HepG2 (cell line): Measurements from ENCODE around the gene ASMT. TPM values are rescaled to one million over a fixed set of nuclear protein-coding genes. Genes with fewer than 3 reads are reported as not detected.

ENCODE experiments used
- BRD4 ChIP-seq: sonication (generic); formaldehyde crosslinking; IDR thresholded peaks from 2 replicates; pipeline ENCODE4 v1.4.0; 2020; ENCODE audit warnings: missing genetic modification reagents
- CREM ChIP-seq, 2 experiments: sonication (generic) in 1 of 2; formaldehyde crosslinking in 1 of 2; IDR thresholded peaks; 2 replicates each; pipeline versions ENCODE4 v1.4.0 to v1.6.1; 2016 to 2020; ENCODE audit warnings: antibody characterized with exemption in 1 of 2, mild to moderate bottlenecking in 1 of 2, missing genetic modification reagents in 1 of 2
- KLF12 ChIP-seq: sonication (generic); formaldehyde crosslinking; IDR thresholded peaks from 2 replicates; pipeline ENCODE4 v1.4.0; 2020; ENCODE audit warnings: missing genetic modification reagents, borderline replicate concordance
- NAIF1 ChIP-seq: sonication (generic); formaldehyde crosslinking; IDR thresholded peaks from 2 replicates; pipeline ENCODE4 v1.5.0; 2020; ENCODE audit warnings: mild to moderate bottlenecking, missing genetic modification reagents, borderline replicate concordance
- POLR2G ChIP-seq: fragments of 200-400 bp; formaldehyde crosslinking; IDR thresholded peaks from 2 replicates; pipeline ENCODE4 v1.6.1; 2018; ENCODE audit warnings: mild to moderate bottlenecking, low read depth, low read length, moderate library complexity
- RBFOX2 ChIP-seq: fragments of 200-400 bp; formaldehyde crosslinking; IDR thresholded peaks from 2 replicates; pipeline ENCODE4 v1.6.1; 2017; ENCODE audit warnings: low read depth, mild to moderate bottlenecking, low read length
- SP5 ChIP-seq: IDR thresholded peaks from 2 replicates; pipeline ENCODE4 v1.6.1; 2016; ENCODE audit warnings: low read depth, borderline replicate concordance
- SRF ChIP-seq: IDR thresholded peaks from 2 replicates; pipeline ENCODE4 v1.6.1; 2011; ENCODE audit warnings: mild to moderate bottlenecking, low read depth, low read length, moderate library complexity
- TEAD2 ChIP-seq: sonication (generic); formaldehyde crosslinking; IDR thresholded peaks from 2 replicates; pipeline ENCODE4 v1.9.0; 2021; ENCODE audit warnings: missing genetic modification reagents
- ZBTB3 ChIP-seq: sonication (generic); formaldehyde crosslinking; IDR thresholded peaks from 2 replicates; pipeline ENCODE4 v1.4.0; 2020; ENCODE audit warnings: low read depth, mild to moderate bottlenecking, moderate library complexity, missing genetic modification reagents, borderline replicate concordance
- ZFP36L1 ChIP-seq: sonication (generic); formaldehyde crosslinking; IDR thresholded peaks from 2 replicates; pipeline ENCODE4 v1.8.0; 2022; ENCODE audit warnings: mild to moderate bottlenecking, missing genetic modification reagents, moderate library complexity
- ZFP41 ChIP-seq: sonication (generic); formaldehyde crosslinking; IDR thresholded peaks from 2 replicates; pipeline ENCODE4 v1.4.0; 2020; ENCODE audit warnings: mild to moderate bottlenecking, missing genetic modification reagents, borderline replicate concordance
- ZNF225 ChIP-seq: sonication (generic); formaldehyde crosslinking; IDR thresholded peaks from 2 replicates; pipeline ENCODE4 v1.4.0; 2020; ENCODE audit warnings: mild to moderate bottlenecking, missing genetic modification reagents
- ZNF317 ChIP-seq: sonication (generic); formaldehyde crosslinking; IDR thresholded peaks from 2 replicates; pipeline ENCODE4 v1.5.0; 2020; ENCODE audit warnings: mild to moderate bottlenecking, missing genetic modification reagents
- ZNF326 ChIP-seq: sonication (generic); formaldehyde crosslinking; IDR thresholded peaks from 2 replicates; pipeline ENCODE4 v1.4.0; 2020; ENCODE audit warnings: missing genetic modification reagents, borderline replicate concordance
- ZNF335 ChIP-seq: sonication (generic); formaldehyde crosslinking; IDR thresholded peaks from 2 replicates; pipeline ENCODE4 v1.4.0; 2020; ENCODE audit warnings: missing genetic modification reagents
- ZNF34 ChIP-seq: sonication (generic); formaldehyde crosslinking; IDR thresholded peaks from 2 replicates; pipeline ENCODE4 v1.4.0; 2020; ENCODE audit warnings: mild to moderate bottlenecking, missing genetic modification reagents, borderline replicate concordance
- ZNF660 ChIP-seq: sonication (generic); formaldehyde crosslinking; IDR thresholded peaks from 2 replicates; pipeline ENCODE4 v1.5.1; 2020; ENCODE audit warnings: mild to moderate bottlenecking, low read depth, missing genetic modification reagents, borderline replicate concordance
- ZNF747 ChIP-seq: sonication (generic); formaldehyde crosslinking; IDR thresholded peaks from 2 replicates; pipeline ENCODE4 v1.8.1; 2023; ENCODE audit warnings: missing genetic modification reagents, mild to moderate bottlenecking, borderline replicate concordance
- ZNF776 ChIP-seq: sonication (generic); formaldehyde crosslinking; IDR thresholded peaks from 2 replicates; pipeline ENCODE4 v1.4.0; 2020; ENCODE audit warnings: mild to moderate bottlenecking, missing genetic modification reagents
- polyA plus RNA-seq, 8 experiments: library from polyadenylated mRNA; depleted of rRNA in 3 of 8; stranded (reverse) in 7 of 8; unstranded in 1 of 8; fragments of >200 nt; fragmentation: Illumina TruSeq in 4 of 8; extraction: Trizol in 4 of 8; gene quantifications; 2 replicates each; pipeline versions ENCODE4 v1.2.1 to v1.2.3, GENCODE V29; 2011 to 2016; ENCODE audit warnings: low read depth in 4 of 8, missing spikeins in 1 of 8, mixed read lengths in 1 of 8; ENCODE audit not compliant: insufficient read depth in 1 of 8
- total RNA-seq, 5 experiments: library from RNA; depleted of rRNA; stranded (reverse); fragments of >200 nt; fragmentation: Illumina TruSeq; extraction: Trizol; gene quantifications; 2 replicates each; pipeline ENCODE4 v1.2.3, GENCODE V29; 2016; ENCODE audit warnings: low read depth in 1 of 5
- TF ChIP-seq, protein P1 (sequence below): sonication (generic); formaldehyde crosslinking; IDR thresholded peaks from 2 replicates; pipeline ENCODE4 v1.5.0; 2020; ENCODE audit warnings: mild to moderate bottlenecking, missing genetic modification reagents, borderline replicate concordance
- TF ChIP-seq, protein P2 (sequence below): sonication (generic); formaldehyde crosslinking; IDR thresholded peaks from 2 replicates; pipeline ENCODE4 v1.5.0; 2020; ENCODE audit warnings: missing genetic modification reagents, mild to moderate bottlenecking, borderline replicate concordance
- TF ChIP-seq, protein P3 (sequence below): IDR thresholded peaks from 2 replicates; pipeline ENCODE4 v1.6.1; 2016; ENCODE audit warnings: low read depth, borderline replicate concordance

The ASMT gene
- total and polyA plus RNA-seq, 2 of the 13 experiments (the other 11 are each of a cell fraction or from before 2014, with no cell fraction given), result 0.04 TPM; not detected in 1

DNA sequence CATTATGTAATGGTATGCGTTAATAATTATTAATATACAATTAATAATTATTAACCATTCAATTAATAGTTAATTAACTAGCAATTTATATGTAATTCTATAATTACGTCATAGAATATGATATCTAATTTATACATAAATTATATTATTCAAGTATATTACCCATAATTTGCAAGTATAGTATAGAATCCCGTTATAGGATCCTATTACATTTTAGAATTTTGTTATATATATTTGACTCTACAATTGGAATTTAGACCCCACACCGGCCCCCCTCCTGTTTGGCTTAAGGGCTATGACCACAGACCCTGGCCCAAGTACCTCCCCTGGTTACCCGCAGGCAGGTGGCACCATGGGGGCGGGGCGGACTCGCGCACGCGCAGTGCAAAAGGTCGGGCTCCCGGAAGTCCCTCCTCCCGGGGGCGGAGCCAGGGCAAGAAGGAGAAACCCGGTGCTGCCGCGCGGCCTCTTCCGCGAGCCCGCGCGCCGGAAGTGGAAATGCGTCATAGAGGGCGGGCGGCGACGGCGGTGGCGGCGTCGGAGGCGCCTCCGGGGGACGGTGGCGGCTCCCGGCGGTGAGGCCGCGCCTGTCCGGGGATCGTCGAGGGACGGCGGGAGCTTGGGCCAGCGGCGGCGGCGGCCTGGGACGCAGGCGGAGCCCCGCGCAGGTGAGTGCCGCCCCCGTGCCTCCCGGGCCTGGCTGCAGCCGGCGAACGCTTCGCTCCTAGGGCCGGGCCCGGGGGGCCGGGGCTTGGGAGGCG, 23.6 kb upstream of the ASMT start, which contains the start of gene AKAP17A (continued):
- TF ChIP-seq, protein P1, sequence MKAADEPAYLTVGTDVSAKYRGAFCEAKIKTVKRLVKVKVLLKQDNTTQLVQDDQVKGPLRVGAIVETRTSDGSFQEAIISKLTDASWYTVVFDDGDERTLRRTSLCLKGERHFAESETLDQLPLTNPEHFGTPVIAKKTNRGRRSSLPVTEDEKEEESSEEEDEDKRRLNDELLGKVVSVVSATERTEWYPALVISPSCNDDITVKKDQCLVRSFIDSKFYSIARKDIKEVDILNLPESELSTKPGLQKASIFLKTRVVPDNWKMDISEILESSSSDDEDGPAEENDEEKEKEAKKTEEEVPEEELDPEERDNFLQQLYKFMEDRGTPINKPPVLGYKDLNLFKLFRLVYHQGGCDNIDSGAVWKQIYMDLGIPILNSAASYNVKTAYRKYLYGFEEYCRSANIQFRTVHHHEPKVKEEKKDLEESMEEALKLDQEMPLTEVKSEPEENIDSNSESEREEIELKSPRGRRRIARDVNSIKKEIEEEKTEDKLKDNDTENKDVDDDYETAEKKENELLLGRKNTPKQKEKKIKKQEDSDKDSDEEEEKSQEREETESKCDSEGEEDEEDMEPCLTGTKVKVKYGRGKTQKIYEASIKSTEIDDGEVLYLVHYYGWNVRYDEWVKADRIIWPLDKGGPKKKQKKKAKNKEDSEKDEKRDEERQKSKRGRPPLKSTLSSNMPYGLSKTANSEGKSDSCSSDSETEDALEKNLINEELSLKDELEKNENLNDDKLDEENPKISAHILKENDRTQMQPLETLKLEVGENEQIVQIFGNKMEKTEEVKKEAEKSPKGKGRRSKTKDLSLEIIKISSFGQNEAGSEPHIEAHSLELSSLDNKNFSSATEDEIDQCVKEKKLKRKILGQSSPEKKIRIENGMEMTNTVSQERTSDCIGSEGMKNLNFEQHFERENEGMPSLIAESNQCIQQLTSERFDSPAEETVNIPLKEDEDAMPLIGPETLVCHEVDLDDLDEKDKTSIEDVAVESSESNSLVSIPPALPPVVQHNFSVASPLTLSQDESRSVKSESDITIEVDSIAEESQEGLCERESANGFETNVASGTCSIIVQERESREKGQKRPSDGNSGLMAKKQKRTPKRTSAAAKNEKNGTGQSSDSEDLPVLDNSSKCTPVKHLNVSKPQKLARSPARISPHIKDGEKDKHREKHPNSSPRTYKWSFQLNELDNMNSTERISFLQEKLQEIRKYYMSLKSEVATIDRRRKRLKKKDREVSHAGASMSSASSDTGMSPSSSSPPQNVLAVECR (CRISPR knock-in tag), result peak; percentile 0; the same call in 1 of the 2 replicates
- TF ChIP-seq ZNF34 (CRISPR knock-in tag) (no peak), RBFOX2 (peak; percentile 88), ZFP41 (CRISPR knock-in tag) (no peak), SP5 (CRISPR knock-in tag) (peak; percentile 26; the same call in 1 of the 2 replicates), ZNF747 (no peak), POLR2G (peak; percentile 88), ZNF317 (CRISPR knock-in tag) (no peak), ZBTB3 (CRISPR knock-in tag) (no peak), CREM (IDR thresholded peaks at IDR 0.05) (peak; percentile 71), CREM (CRISPR knock-in tag; IDR thresholded peaks at IDR 0.05) (no peak), BRD4 (CRISPR knock-in tag) (no peak), ZFP36L1 (no peak), KLF12 (CRISPR knock-in tag) (no peak), ZNF326 (CRISPR knock-in tag) (no peak), ZNF660 (CRISPR knock-in tag) (no peak), TEAD2 (CRISPR knock-in tag) (no peak), NAIF1 (CRISPR knock-in tag) (no peak), ZNF776 (no peak), ZNF225 (CRISPR knock-in tag) (no peak), SRF (no peak), ZNF335 (no peak)
- TF ChIP-seq, protein P2, sequence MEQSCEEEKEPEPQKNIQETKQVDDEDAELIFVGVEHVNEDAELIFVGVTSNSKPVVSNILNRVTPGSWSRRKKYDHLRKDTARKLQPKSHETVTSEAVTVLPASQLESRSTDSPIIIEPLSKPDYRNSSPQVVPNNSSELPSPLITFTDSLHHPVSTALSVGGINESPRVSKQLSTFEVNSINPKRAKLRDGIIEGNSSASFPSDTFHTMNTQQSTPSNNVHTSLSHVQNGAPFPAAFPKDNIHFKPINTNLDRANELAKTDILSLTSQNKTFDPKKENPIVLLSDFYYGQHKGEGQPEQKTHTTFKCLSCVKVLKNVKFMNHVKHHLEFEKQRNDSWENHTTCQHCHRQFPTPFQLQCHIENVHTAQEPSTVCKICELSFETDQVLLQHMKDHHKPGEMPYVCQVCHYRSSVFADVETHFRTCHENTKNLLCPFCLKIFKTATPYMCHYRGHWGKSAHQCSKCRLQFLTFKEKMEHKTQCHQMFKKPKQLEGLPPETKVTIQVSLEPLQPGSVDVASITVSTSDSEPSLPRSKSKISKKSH (CRISPR knock-in tag), result no peak
- TF ChIP-seq, protein P3, sequence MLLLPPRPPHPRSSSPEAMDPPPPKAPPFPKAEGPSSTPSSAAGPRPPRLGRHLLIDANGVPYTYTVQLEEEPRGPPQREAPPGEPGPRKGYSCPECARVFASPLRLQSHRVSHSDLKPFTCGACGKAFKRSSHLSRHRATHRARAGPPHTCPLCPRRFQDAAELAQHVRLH, result 0 out of 2 replicates have a peak, but pooled peaks have one; percentile 28
